Measurements from ENCODE around the gene ABO.

Gene ABO

DNA sequence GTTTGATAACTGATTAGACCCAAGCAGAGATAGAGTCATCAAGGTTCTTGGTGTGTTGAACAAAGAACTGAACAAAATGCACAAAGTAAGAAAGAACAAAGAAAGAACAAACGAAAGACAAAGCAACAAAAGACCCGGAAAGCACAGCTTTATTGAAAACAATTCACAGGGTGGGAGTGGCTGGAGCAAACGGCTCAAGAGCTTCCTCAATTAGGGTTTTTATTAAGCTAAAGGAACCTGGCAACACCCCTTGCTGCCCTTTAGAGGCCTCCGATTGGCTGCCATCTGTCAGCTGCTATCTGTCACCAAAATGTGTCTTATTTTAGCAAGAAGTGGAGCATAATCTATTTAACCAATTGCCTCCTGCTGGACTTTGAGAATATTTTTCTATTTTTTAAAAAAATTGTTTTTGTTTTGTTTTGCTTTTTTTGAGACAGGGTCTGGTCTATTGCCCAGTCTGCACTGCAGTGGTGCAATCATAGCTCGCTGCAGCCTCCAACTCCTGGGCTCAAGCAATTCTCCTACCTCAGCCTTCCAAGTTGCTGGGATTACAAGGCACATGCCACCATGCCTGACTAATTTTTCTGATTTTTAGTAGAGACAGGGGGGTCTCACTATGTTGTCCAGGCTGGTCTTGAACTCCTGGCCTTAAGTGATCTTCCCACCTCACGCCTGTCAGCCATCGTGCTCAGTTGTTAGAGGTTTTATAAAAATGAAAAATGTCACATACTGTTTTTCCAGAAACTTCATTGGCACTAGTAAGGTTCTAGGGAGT is 7.7 kb upstream of the ABO start:
- H3K4me3 Mint-ChIP-seq = no peak overlapping the region
- H3K27me3 Mint-ChIP-seq (ENCODE audit: low read depth) = peaks cover 30% of the 10 kb centered on the region
- peaks cover 11% of the 10 kb centered on the region for H3K9me3 Mint-ChIP-seq
- TF ChIP-seq, protein P1, sequence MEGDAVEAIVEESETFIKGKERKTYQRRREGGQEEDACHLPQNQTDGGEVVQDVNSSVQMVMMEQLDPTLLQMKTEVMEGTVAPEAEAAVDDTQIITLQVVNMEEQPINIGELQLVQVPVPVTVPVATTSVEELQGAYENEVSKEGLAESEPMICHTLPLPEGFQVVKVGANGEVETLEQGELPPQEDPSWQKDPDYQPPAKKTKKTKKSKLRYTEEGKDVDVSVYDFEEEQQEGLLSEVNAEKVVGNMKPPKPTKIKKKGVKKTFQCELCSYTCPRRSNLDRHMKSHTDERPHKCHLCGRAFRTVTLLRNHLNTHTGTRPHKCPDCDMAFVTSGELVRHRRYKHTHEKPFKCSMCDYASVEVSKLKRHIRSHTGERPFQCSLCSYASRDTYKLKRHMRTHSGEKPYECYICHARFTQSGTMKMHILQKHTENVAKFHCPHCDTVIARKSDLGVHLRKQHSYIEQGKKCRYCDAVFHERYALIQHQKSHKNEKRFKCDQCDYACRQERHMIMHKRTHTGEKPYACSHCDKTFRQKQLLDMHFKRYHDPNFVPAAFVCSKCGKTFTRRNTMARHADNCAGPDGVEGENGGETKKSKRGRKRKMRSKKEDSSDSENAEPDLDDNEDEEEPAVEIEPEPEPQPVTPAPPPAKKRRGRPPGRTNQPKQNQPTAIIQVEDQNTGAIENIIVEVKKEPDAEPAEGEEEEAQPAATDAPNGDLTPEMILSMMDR (IDR thresholded peaks at IDR 0.05; ENCODE audit: unreplicated experiment in 3 of 3) = no peak
- H3K36me3 Mint-ChIP-seq (ENCODE audit: low read depth) = no peaks in the 10 kb centered on the region
- H3K4me1 Mint-ChIP-seq = no peaks in the 10 kb centered on the region
- no peak overlapping the region for H3K27ac Mint-ChIP-seq

DNA sequence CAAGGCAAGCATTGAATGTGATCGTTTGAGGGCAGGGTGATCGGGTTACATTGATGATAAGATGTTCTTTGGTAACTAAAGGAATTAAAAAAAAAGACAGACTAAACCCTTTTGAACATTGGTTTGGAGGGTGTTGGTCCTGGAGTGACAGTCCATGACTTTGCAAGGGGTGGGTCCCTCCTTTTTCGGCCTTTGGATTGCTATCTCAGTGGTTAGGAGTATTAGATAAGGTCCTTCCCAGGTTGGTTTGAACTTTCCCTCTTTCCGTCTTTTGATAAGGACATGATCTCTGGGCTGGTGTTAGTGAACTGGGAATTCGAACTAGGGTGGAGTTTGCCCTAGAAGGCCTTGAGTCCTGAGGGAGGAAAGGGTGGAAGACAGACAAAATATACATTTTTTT is 5.4 kb upstream of the ABO start:
- Mint-ChIP-seq H3K9me3 (peaks cover 3% of the 10 kb centered on the region), H3K4me3 (no peak overlapping the region), H3K36me3 (ENCODE audit: low read depth) (no peaks in the 10 kb centered on the region), H3K27ac (no peak overlapping the region), H3K27me3 (ENCODE audit: low read depth) (peaks cover 47% of the 10 kb centered on the region), H3K4me1 (no peaks in the 10 kb centered on the region)
- TF ChIP-seq, protein P1 (IDR thresholded peaks at IDR 0.05; ENCODE audit: unreplicated experiment in 3 of 3) = no peak

DNA sequence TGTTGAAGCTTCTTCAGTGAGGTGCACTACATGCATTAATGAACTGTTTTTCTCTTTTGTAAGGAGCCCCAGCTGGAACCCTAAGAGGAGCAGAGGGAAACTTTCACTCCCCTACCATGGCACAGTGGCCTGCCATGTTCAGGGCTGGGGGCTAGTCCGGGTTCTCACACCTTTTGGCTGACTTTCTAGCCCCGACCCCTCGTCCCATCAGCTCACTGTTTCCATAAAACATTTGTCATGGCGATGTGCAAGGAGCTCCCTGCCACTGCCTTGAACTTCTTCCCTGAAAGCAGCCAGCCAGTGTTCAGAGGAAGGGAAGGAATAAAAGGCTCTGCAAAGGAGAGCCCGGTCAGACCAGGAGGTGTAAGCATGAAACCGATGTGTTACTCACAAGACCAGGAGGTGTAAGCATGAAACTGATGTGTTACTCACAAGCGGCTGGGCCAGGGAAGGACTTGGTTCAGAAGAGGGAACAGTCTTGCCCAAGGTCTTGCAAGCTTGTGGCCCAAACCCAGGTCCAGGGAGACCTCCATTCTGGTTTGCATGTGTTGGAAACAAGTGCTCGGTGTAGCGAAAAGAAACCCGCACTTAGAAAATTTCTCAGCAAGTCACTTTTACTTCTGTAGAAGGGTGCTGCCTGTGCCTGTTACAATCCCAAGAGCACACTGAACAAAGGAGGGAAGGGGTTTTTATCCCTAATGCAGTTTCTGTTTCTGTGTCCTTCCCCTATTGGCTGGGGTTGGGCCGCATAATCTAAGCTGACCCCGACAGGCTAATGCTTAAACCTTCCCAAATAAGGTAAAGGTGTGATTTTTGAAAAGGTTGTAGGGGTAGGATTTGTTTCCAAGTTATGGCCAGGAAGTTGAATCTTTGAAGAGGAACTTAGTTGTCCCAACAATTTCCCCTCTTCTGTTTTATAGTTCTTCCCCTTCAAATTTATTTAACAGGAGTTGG is 3.4 kb upstream of the ABO start:
- Mint-ChIP-seq H3K9me3 (peaks cover 3% of the 10 kb centered on the region), H3K27ac (no peak overlapping the region), H3K4me1 (no peaks in the 10 kb centered on the region), H3K4me3 (peak overlapping the region; percentile 28 to 70 (median 50)), H3K36me3 (ENCODE audit: low read depth) (no peaks in the 10 kb centered on the region), H3K27me3 (ENCODE audit: low read depth) (peaks cover 57% of the 10 kb centered on the region)
- TF ChIP-seq, protein P1 (IDR thresholded peaks at IDR 0.05; ENCODE audit: unreplicated experiment in 3 of 3) = no peak

DNA sequence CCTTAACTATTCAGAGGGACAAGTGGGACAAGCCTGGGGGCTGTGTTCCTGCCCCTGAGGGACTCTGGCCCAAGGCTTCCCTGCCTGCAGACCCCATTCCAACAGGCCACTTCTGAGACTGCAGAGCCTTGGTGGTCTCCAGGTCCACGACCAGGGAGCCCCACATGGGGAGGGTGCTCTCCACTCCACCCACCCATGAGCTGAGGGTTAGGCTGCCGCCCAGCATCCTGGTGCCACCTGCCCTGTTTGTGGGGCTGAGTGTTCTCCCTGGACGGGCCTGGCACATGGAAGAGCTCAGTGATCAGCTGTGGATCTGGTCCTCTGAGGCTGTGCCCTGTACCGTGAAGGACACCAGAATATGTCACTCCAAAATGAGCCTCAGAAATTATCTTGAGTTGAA is 2.5 kb upstream of the ABO start:
- H3K36me3 Mint-ChIP-seq (ENCODE audit: low read depth) = no peaks in the 10 kb centered on the region
- TF ChIP-seq, protein P1 (IDR thresholded peaks at IDR 0.05; ENCODE audit: unreplicated experiment in 3 of 3) = no peak
- peaks cover 3% of the 10 kb centered on the region for H3K9me3 Mint-ChIP-seq
- H3K4me1 Mint-ChIP-seq = no peaks in the 10 kb centered on the region
- no peak overlapping the region for H3K27ac Mint-ChIP-seq
- peak overlapping the region in 2 of 3 experiments; percentile 34 to 70 for H3K4me3 Mint-ChIP-seq
- H3K27me3 Mint-ChIP-seq (ENCODE audit: low read depth) = peaks cover 64% of the 10 kb centered on the region

DNA sequence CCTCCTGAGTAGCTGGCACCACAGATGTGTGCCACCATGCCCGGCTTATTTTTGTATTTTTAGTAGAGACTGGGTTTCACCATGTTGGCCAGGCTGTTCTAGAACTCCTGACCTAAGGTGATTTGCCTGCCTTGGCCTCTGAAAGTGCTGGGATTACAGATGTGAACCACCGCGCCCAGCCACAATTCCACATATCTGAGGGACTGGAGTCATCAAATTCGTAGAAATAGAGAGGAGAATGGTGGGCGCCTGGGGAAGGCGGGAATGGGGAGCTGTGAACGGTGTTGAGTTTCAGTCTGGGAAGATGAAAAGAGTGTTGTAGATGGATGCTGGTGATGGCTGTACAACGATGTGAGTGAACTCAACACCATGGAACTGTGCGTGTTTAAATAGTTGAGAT is 1.9 kb upstream of the ABO start:
- Mint-ChIP-seq H3K4me1 (no peaks in the 10 kb centered on the region), H3K36me3 (ENCODE audit: low read depth) (no peaks in the 10 kb centered on the region), H3K27me3 (ENCODE audit: low read depth) (peaks cover 67% of the 10 kb centered on the region), H3K4me3 (no peak overlapping the region), H3K9me3 (peaks cover 3% of the 10 kb centered on the region), H3K27ac (no peak overlapping the region)
- TF ChIP-seq, protein P1 (IDR thresholded peaks at IDR 0.05; ENCODE audit: unreplicated experiment in 3 of 3) = no peak
